Uterus (tissue), 4 donors: ENCODE results near the gene GLCCI1. TPM values are rescaled to one million over a fixed set of nuclear protein-coding genes. Genes with fewer than 3 reads are reported as not detected.

ENCODE experiments used
- DNase-seq, 2 donors: peaks; one replicate each; pipeline ENCODE4 v3.0.0-alpha.2; 2019 to 2020
- H3K27ac ChIP-seq, 2 donors: fragments of 200-600 bp; sonication (generic); 1 replicate in 1 of 2; 2 replicates in 1 of 2; pipeline ENCODE4 v1.5.1; 2016 to 2018
- H3K27me3 ChIP-seq, 2 donors: fragments of 200-600 bp; sonication (generic); one replicate each; pipeline ENCODE4 v1.5.1; 2018 to 2019; ENCODE audit warnings: control low read depth in 1 of 2
- H3K36me3 ChIP-seq, 2 donors: fragments of 200-600 bp; sonication (generic); one replicate each; pipeline ENCODE4 v1.5.1; 2019; ENCODE audit warnings: control low read depth in 1 of 2
- H3K4me1 ChIP-seq, 2 donors: fragments of 200-600 bp; sonication (generic); one replicate each; pipeline ENCODE4 v1.5.1; 2018 to 2019; ENCODE audit warnings: control low read depth in 1 of 2
- H3K4me3 ChIP-seq, 2 donors: fragments of 200-600 bp; sonication (generic); 1 replicate in 1 of 2; 2 replicates in 1 of 2; pipeline ENCODE4 v1.5.1; 2018 to 2019; ENCODE audit warnings: mild to moderate bottlenecking in 1 of 2
- H3K9me3 ChIP-seq, 2 donors: fragments of 200-600 bp; sonication (generic); one replicate each; pipeline ENCODE4 v1.5.1; 2019; ENCODE audit warnings: control low read depth in 1 of 2
- POLR2A ChIP-seq, 2 donors: fragments of 450-650 bp; IDR thresholded peaks; one replicate each; pipeline ENCODE4 v1.6.1; 2016; ENCODE audit warnings: antibody characterized with exemption in 2 of 2, mild to moderate bottlenecking in 1 of 2, moderate library complexity in 1 of 2
- intact Hi-C: fragments of 100-400 bp; cut with DNase I; formaldehyde crosslinking; loops from one replicate; pipeline ENCODE4 v1.15.1; 2023; ENCODE audit warnings: low total_unique reads
- total RNA-seq, 4 donors: library from RNA; depleted of rRNA in 3 of 4; stranded (reverse); fragments of >200 nt in 3 of 4; gene quantifications; one replicate each; pipeline versions ENCODE4 v1.1.0 to v1.2.4, GENCODE V29; 2014 to 2023
- TF ChIP-seq, protein P1 (sequence below), 4 experiments: fragments of 200-600 bp in 2 of 4; fragments of 450-650 bp in 2 of 4; sonication (generic) in 2 of 4; IDR thresholded peaks; one replicate each; pipeline ENCODE4 v1.5.1; 2016 to 2019; ENCODE audit warnings: antibody characterized with exemption in 4 of 4, mild to moderate bottlenecking in 2 of 4, moderate library complexity in 1 of 4
- donor health status: DM: yes; HTN: yes; CAD: no.

GLCCI1 gene
- total RNA-seq, 4 donors from 2014 or later: 2.9 to 21.6 (median 9.0) TPM

DNA sequence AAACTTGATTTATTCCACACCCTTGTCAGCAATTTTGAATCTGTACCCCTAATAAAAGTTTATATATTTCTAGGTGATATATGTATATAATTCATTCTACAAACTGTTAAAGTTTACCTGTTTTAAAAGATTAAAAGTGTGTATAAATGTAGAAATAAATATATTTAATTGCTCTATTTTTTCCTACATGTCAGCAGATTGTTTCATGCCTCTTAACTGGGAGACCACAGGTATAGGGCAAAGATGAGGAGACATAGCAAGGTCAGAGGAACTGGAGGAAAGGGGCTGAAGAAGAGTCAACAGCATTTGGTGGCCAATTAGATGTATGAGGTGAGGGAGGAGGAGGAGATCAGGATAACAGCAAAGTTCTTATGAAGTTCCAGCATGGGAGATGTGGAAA lies 109.8 kb downstream of the GLCCI1 start:
- DNase-seq: no peak
- Histone ChIP-seq H3K27me3 (no peaks in the 10 kb centered on the region), H3K4me1 (no peaks in the 10 kb centered on the region), H3K27ac (no peak overlapping the region), H3K4me3 (no peak overlapping the region), H3K9me3 (no peaks in the 10 kb centered on the region), H3K36me3 (no peaks in the 10 kb centered on the region)
- intact Hi-C loops: no loop called here
- no peak for TF ChIP-seq POLR2A (IDR thresholded peaks at IDR 0.05)
- TF ChIP-seq, protein P1, sequence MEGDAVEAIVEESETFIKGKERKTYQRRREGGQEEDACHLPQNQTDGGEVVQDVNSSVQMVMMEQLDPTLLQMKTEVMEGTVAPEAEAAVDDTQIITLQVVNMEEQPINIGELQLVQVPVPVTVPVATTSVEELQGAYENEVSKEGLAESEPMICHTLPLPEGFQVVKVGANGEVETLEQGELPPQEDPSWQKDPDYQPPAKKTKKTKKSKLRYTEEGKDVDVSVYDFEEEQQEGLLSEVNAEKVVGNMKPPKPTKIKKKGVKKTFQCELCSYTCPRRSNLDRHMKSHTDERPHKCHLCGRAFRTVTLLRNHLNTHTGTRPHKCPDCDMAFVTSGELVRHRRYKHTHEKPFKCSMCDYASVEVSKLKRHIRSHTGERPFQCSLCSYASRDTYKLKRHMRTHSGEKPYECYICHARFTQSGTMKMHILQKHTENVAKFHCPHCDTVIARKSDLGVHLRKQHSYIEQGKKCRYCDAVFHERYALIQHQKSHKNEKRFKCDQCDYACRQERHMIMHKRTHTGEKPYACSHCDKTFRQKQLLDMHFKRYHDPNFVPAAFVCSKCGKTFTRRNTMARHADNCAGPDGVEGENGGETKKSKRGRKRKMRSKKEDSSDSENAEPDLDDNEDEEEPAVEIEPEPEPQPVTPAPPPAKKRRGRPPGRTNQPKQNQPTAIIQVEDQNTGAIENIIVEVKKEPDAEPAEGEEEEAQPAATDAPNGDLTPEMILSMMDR (IDR thresholded peaks at IDR 0.05): no peak

DNA sequence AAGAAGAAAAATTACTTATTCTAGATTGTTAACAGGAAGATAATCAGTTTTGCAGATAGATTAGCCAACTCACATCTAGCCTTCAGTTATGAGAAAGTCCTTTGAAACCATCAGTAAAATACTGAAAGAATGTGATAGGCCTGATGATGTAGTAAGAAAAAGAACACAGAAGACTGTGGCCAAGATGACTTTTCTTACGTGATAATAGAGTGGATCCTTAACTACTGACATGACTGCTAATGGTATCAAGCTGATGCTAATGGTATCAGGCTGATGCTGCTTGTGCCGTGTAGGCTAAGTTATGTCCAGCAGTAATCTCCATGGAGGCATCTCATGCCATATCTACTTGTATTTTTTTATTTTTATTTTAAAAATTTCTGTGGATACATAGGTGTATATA lies 114.2 kb downstream of the GLCCI1 start:
- Histone ChIP-seq H3K4me1 (no peaks in the 10 kb centered on the region), H3K27ac (no peak overlapping the region), H3K36me3 (no peaks in the 10 kb centered on the region), H3K27me3 (no peaks in the 10 kb centered on the region), H3K9me3 (no peaks in the 10 kb centered on the region), H3K4me3 (no peak overlapping the region)
- TF ChIP-seq, protein P1 (IDR thresholded peaks at IDR 0.05): no peak
- no peak for TF ChIP-seq POLR2A (IDR thresholded peaks at IDR 0.05)
- no peak for DNase-seq
- intact Hi-C loops: no loop called here

DNA sequence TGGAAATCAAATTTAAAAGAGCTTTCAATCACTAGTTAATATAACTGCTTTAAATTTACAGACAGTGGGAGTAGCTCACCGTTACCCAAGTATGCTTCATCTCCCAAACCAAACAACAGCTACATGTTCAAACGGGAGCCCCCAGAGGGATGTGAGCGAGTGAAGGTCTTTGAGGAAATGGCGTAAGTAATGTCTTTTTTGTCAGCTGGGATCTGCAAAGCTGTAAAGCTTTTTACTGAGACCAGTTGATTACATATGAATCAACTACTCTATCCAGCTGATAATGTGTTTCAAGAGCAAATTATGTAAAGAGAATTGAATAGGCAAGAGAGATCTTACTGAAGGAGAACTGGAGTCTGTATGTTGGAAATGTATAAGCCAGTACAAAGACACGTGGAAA lies 116.2 kb downstream of the GLCCI1 start:
- no peaks in the 10 kb centered on the region for H3K4me1 ChIP-seq
- H3K27ac ChIP-seq: no peak overlapping the region
- H3K27me3 ChIP-seq: no peaks in the 10 kb centered on the region
- H3K36me3 ChIP-seq: no peaks in the 10 kb centered on the region
- DNase-seq: no peak
- TF ChIP-seq, protein P1 (IDR thresholded peaks at IDR 0.05): no peak
- no peak for TF ChIP-seq POLR2A (IDR thresholded peaks at IDR 0.05)
- no peak overlapping the region for H3K4me3 ChIP-seq
- intact Hi-C loops: no loop called here
- H3K9me3 ChIP-seq: no peaks in the 10 kb centered on the region

DNA sequence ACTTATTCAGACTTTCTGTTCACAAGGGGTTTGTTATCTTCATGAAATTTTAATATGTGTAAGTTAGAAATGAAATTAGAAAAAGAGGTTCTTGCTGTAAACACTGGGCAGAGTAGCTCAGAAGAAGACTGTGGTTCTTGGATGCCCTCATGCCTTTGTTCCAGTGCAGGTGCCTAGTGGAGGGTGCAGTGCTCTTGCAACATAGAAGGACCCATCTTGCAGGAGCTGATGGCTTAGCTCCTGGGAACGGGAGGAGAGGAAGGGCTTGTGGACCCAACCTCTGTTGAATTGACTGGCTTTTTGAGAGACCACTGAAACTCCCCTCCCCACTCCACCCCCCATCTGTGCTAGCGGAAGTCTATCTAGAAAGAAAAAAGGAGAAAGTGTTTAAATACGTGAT lies 116.8 kb downstream of the GLCCI1 start:
- intact Hi-C loops: no loop called here
- no peak overlapping the region for H3K4me3 ChIP-seq
- DNase-seq: no peak
- no peak overlapping the region for H3K27ac ChIP-seq
- no peaks in the 10 kb centered on the region for H3K4me1 ChIP-seq
- TF ChIP-seq, protein P1 (IDR thresholded peaks at IDR 0.05): no peak
- TF ChIP-seq POLR2A (IDR thresholded peaks at IDR 0.05): no peak
- H3K9me3 ChIP-seq: no peaks in the 10 kb centered on the region
- H3K36me3 ChIP-seq: no peaks in the 10 kb centered on the region
- no peaks in the 10 kb centered on the region for H3K27me3 ChIP-seq

DNA sequence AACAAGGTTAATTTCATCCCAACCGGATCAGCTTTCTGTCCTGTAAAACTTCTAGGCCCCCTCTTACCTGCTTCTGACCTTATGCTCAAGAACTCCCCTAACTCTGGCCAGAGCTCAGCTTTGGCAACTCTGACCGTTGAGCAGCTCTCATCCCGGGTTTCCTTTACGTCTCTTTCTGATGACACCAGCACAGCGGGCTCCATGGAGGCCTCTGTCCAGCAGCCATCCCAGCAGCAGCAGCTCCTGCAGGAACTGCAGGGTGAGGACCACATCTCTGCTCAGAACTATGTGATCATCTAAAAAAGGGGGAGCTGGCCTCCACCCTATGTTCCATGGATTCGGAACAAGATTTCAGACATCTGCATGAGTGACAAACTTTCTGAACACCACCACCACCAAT lies 117.6 kb downstream of the GLCCI1 start:
- Histone ChIP-seq H3K9me3 (no peaks in the 10 kb centered on the region), H3K27me3 (no peaks in the 10 kb centered on the region), H3K4me1 (no peaks in the 10 kb centered on the region), H3K27ac (no peak overlapping the region), H3K4me3 (no peak overlapping the region), H3K36me3 (no peaks in the 10 kb centered on the region)
- DNase-seq: no peak
- intact Hi-C loops: no loop called here
- TF ChIP-seq, protein P1 (IDR thresholded peaks at IDR 0.05): no peak
- TF ChIP-seq POLR2A (IDR thresholded peaks at IDR 0.05): no peak
